ENCODE measurements around the gene BSN.

BSN gene, protein sequence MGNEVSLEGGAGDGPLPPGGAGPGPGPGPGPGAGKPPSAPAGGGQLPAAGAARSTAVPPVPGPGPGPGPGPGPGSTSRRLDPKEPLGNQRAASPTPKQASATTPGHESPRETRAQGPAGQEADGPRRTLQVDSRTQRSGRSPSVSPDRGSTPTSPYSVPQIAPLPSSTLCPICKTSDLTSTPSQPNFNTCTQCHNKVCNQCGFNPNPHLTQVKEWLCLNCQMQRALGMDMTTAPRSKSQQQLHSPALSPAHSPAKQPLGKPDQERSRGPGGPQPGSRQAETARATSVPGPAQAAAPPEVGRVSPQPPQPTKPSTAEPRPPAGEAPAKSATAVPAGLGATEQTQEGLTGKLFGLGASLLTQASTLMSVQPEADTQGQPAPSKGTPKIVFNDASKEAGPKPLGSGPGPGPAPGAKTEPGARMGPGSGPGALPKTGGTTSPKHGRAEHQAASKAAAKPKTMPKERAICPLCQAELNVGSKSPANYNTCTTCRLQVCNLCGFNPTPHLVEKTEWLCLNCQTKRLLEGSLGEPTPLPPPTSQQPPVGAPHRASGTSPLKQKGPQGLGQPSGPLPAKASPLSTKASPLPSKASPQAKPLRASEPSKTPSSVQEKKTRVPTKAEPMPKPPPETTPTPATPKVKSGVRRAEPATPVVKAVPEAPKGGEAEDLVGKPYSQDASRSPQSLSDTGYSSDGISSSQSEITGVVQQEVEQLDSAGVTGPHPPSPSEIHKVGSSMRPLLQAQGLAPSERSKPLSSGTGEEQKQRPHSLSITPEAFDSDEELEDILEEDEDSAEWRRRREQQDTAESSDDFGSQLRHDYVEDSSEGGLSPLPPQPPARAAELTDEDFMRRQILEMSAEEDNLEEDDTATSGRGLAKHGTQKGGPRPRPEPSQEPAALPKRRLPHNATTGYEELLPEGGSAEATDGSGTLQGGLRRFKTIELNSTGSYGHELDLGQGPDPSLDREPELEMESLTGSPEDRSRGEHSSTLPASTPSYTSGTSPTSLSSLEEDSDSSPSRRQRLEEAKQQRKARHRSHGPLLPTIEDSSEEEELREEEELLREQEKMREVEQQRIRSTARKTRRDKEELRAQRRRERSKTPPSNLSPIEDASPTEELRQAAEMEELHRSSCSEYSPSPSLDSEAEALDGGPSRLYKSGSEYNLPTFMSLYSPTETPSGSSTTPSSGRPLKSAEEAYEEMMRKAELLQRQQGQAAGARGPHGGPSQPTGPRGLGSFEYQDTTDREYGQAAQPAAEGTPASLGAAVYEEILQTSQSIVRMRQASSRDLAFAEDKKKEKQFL (N-terminal part only)

DNA sequence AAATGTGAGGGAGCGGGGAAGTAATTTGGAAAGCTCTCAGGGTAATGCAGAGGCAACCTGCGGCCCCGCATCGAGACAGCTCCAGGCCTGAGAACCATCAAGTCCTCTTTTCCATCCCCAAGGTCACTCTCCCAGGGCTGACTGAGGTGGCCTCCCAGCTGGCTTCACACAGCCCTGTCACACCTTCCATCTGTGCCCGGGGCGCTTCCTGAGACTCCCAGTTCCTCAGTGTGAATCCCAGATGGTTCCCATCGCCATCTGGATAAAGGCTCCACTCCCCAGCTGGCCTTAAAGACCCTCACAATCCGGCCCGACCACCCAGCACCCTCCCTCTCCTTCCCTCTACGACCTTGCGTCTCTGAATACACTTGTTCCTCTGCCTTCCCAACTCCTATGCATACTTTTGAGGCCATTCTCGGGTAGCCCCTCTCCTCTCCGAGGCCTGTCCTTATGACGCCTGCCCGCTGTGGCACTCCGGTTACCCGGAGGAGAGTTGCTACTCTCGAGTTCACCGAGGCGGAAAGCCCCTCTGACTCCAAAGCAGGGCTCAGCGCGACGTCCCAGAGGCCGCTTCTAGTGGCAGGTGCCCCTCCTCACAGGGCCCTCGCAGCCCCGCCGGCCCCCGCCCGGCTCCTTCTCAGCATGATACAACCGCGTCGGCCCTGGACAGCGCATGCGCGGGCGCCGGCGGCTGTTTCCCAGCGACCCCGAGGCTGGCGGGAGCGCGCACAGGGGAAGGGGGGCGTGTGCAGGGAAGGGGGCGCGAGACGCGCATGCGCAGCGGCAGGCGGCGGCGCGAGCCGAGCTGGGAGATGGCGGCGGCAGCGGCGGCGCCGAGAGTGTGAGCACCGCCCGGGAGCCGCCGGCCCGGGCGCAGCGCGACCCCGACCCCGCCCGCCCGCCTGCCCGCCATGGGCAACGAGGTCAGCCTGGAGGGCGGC is at the start of gene BSN:
BSN (plus strand) TSS at position 786 of the 941 bp plus-strand sequence; CDS start at position 912, 126 bp downstream.
- DNase-seq (ENCODE audit: low read depth, low spot score), result peak; percentile 84

DNA sequence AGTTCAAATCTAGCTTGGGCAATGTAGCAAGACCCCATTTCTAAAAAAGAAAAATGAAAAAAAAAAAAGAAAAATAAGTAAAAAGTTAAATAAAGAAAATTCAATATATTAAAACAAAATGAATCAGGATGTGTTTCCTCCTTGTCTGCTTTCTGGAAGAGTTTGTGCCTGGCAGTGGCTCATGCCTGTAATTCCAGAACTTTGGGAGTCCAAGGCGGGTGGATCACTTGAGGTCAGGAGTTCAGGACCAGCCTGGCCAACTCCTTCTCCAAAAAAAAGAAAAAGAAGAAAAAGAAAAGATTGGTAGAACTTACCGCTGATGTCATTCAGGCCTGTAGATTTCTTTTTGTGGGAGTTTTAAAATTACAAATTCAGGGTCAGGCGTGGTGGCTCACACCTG is 47.4 kb upstream of the BSN start:
- no peak for DNase-seq (ENCODE audit: low read depth, low spot score)

GRCh38 chr3:49509028-49509561 is 45.2 kb upstream of the BSN start:
- DNase-seq (ENCODE audit: low read depth, low spot score), result no peak

GRCh38 chr3:49511639-49512038 is 42.6 kb upstream of the BSN start:
- no peak for DNase-seq (ENCODE audit: low read depth, low spot score)

DNA sequence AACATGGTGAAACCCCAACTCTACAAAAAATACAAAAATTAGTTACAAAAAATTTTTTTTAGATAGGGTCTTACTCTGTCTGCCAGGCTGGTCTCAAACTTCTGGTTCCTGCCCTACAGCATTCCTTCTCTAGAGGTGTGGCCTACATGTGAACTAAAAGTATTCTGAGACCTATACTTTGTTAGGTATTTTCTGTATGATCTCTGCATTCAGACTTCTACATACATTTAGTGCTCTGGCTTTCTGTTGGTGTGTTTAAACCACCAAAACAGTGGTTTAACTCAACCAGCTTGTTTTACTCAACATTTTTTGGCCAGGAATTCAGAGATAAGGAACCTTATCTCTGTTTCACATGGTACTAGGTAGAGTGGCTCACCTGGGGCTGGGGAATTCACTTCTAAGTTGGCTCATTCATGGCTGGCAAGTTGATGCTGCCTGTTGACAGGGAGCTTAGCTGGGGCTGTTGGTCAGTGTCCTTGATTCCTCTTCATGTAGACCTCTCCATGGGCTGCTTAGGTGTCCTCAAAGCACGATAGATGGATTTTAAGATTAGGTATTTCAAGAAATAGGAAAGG is 41.4 kb upstream of the BSN start:
- DNase-seq (ENCODE audit: low read depth, low spot score), result no peak

GRCh38 chr3:49513494-49514124 is 40.7 kb upstream of the BSN start:
- no peak for DNase-seq (ENCODE audit: low read depth, low spot score)

DNA sequence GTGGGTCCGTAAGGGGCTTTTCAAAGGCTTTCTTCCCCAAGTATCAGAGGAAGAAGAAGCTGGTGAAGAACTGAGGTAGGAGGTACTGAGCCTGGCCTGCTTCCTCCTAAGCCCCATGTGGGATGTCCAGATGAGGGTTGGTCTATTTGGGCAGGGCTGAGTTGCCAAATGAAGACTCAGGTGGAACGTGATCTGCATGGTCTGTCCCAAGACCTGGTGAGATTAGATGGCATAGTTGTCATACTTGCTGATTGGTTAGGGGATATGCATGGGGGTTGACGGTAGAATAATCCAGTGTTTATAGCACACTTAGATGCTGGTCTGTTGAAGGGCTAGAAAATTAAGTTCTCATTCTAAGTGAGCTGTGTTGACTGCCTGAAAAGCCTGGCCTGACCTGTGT is 36.3 kb upstream of the BSN start:
- DNase-seq (ENCODE audit: low read depth, low spot score), result no peak

- no peak for DNase-seq (ENCODE audit: low read depth, low spot score)
These were observed 35.8 kb upstream of the BSN start for GRCh38 chr3:49518441-49518840.

DNA sequence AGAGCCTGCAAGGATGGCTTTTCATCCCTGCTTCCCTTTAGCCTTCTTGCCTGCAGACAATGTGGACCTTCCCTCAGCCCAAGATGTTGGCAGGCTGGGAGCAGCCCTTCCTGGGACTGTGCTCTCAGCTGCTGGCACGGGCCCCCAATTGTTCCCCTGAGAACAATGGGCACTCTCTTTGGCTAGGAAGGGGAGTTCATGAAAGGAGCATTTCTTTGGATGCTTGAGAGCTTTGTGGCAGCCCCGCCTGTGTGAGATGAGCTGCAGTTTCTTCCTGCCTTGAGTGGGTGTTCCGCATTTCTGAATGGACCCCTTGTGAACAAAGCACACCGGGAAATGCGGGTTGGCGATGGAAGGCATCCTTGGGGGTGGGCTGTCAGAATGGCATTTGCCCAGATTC is 35.0 kb upstream of the BSN start:
- no peak for DNase-seq (ENCODE audit: low read depth, low spot score)

- DNase-seq (ENCODE audit: low read depth, low spot score), result no peak
These were observed 34.3 kb upstream of the BSN start for GRCh38 chr3:49519916-49520385.

- no peak for DNase-seq (ENCODE audit: low read depth, low spot score)
These were observed 30.2 kb upstream of the BSN start for GRCh38 chr3:49523756-49524747.

DNA sequence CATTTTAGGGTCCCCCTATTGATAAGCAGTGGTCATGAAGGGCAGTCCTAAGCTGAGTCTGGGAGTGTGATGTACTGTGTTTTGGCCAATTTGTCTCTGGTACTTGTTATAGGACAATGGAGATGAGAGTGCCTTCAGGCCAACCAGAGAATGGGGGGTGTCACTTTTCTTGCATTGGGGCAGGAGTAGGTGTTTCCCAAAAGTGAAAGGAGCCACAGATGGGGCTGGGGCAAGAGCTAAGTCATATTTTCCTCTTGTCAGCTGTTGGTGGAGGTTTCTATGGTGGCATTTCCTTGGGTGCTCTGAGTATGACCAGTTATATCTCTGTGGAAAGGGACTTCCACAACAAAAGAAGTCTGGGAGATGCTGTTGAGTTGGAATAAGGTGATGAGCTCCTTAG is 24.7 kb upstream of the BSN start:
- no peak for DNase-seq (ENCODE audit: low read depth, low spot score)

DNA sequence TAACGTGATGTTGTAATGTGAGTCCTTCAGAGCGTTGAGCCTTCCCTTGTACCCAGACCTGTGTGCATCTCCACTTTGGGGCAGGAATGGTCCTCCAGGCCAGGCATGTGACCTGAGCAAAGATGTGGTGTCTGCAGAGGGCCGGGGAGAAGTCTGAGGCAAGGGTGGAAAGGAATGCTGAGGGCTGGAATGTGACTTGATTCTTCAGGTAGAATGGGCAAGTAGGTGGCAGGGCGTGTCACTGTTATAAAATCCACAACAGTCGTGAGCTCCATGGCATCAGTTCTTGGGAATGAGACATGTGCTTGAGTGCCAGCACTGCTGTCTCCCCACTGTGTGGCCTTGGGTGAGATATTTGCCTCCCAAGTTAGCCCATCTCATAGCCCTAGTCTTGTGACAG is 24.0 kb upstream of the BSN start:
- DNase-seq (ENCODE audit: low read depth, low spot score), result no peak

DNA sequence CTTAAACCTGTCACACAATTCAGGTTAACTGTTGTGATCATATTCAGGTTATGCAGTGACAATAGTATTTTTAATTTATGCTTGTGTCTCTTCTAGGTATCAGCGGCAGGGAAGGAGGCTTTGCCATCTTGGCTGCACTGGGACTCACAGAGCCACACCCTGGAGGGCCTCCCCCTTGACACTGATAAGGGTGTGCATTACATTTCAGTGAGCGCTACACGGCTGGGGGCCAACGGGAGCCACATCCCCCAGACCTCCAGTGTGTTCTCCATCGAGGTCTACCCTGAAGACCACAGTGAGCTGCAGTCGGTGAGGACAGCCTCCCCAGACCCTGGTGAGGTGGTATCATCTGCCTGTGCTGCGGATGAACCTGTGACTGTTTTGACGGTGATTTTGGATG is 23.6 kb upstream of the BSN start:
- no peak for DNase-seq (ENCODE audit: low read depth, low spot score)

DNA sequence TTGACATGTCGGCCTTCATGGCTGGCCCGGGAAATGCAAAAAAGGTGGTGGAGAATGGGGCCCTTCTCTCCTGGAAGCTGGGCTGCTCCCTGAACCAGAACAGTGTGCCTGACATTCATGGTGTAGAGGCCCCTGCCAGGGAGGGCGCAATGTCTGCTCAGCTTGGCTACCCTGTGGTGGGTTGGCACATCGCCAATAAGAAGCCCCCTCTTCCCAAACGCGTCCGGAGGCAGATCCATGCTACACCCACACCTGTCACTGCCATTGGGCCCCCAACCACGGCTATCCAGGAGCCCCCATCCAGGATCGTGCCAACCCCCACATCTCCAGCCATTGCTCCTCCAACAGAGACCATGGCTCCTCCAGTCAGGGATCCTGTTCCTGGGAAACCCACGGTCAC is 23.1 kb upstream of the BSN start:
- no peak for DNase-seq (ENCODE audit: low read depth, low spot score)

- no peak for DNase-seq (ENCODE audit: low read depth, low spot score)
These were observed 22.6 kb upstream of the BSN start for GRCh38 chr3:49531715-49532114.

DNA sequence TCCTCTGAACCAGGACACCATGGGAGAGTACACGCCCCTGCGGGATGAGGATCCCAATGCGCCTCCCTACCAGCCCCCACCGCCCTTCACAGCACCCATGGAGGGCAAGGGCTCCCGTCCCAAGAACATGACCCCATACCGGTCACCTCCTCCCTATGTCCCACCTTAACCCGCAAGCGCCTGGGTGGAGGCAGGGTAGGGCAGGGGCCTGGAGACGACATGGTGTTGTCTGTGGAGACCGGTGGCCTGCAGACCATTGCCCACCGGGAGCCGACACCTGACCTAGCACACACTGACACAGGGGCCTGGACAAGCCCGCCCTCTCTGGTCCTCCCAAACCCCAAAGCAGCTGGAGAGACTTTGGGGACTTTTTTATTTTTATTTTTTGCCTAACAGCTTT is 21.2 kb upstream of the BSN start:
- DNase-seq (ENCODE audit: low read depth, low spot score), result no peak

DNA sequence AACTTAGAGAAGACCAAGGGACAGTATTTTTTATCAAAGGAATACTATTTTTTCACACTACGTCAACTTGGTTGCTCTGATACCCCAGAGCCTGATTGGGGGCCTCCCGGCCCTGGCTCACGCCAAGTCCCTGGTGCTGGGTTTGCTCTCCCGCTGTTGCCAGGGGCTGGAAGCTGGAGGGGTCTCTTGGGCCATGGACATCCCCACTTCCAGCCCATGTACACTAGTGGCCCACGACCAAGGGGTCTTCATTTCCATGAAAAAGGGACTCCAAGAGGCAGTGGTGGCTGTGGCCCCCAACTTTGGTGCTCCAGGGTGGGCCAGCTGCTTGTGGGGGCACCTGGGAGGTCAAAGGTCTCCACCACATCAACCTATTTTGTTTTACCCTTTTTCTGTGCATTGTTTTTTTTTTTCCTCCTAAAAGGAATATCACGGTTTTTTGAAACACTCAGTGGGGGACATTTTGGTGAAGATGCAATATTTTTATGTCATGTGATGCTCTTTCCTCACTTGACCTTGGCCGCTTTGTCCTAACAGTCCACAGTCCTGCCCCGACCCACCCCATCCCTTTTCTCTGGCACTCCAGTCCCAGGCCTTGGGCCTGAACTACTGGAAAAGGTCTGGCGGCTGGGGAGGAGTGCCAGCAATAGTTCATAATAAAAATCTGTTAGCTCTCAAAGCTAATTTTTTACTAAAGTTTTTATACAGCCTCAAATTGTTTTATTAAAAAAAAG is 20.3 kb upstream of the BSN start:
- no peak for DNase-seq (ENCODE audit: low read depth, low spot score)

Data from activated naive CD8-positive, alpha-beta T cell treated with anti-CD3 and anti-CD28 coated beads, Interleukin-2, amount 50 U/mL, for 16 hours (primary cell).